MM.1S (cell line): ENCODE results near the gene LGR5.

Experiments used
- EZH2 ChIP-seq: fragments of 300-600 bp; sonication (generic); optimal IDR thresholded peaks from 2 replicates; pipeline ENCODE3; 2017; ENCODE audit warnings: low read depth, mild to moderate bottlenecking, antibody characterized with exemption, low read length, mixed read lengths
- EZH2phosphoT487 ChIP-seq: fragments of 300-600 bp; sonication (generic); IDR thresholded peaks from 2 replicates; pipeline ENCODE4 v1.6.1; 2018; ENCODE audit warnings: antibody characterized with exemption, low read length
- TF ChIP-seq, protein P1 (sequence below): fragments of 300-600 bp; sonication (generic); IDR thresholded peaks from 2 replicates; pipeline ENCODE4 v1.5.1; 2016; ENCODE audit warnings: antibody characterized with exemption, low read length, mixed read lengths

DNA sequence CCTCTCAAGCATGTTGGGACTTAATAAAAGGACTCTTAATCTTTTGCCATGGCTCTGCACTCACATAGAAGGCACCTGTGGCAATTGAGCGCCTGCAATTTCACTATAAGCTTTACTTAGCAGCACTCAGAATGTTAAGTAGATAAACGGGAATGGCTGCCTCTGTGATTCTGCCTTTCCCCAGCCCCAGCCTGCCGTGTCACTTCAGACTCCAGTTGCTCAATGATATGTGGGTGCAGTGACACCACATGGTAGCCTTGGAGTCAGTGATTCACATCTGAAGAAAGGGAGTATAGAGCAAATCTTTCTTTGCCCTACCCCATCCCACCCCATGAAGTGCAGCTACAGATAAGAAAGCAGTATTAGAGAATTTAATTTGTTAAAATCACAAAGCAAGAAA is 127.9 kb downstream of the LGR5 start:
- TF ChIP-seq, protein P1, sequence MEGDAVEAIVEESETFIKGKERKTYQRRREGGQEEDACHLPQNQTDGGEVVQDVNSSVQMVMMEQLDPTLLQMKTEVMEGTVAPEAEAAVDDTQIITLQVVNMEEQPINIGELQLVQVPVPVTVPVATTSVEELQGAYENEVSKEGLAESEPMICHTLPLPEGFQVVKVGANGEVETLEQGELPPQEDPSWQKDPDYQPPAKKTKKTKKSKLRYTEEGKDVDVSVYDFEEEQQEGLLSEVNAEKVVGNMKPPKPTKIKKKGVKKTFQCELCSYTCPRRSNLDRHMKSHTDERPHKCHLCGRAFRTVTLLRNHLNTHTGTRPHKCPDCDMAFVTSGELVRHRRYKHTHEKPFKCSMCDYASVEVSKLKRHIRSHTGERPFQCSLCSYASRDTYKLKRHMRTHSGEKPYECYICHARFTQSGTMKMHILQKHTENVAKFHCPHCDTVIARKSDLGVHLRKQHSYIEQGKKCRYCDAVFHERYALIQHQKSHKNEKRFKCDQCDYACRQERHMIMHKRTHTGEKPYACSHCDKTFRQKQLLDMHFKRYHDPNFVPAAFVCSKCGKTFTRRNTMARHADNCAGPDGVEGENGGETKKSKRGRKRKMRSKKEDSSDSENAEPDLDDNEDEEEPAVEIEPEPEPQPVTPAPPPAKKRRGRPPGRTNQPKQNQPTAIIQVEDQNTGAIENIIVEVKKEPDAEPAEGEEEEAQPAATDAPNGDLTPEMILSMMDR = no peak
- no peak for TF ChIP-seq EZH2
- TF ChIP-seq EZH2phosphoT487 = no peak
